ENCODE measurements around the gene PODXL2.

DNA sequence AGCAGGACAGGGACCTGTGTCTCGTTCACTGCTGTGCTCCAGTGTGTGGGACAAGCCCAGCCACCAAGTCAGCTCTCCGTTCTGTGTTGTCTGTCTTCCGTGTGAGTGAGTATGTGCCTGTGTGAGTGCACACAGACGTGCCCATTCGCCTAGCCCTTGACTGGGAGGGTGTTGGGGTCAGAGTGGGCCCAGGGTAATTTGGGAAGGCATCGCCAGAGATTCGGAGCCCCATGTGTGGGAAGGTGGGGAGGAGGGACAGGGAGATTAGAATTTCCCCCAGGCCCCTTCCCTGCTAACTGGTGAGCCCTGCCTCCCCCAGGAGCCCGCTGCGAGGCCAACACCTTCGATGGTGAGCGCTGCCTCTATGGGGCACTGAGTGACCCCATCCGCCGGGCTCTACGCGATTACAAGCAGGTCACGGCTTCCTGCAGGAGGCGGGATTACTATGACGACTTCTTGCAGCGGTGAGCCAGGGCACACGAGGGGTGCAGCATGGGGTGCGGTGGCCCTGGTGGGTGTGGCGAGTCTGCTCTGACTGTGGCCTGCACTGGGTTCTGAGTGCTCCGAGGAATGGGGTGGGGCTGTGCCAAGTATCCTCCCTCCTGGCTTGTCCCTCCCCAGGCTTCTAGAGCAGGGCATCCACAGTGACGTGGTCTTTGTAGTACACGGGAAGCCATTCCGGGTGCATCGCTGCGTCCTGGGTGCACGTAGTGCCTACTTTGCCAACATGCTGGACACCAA lies 46.8 kb downstream of the PODXL2 start:
- TF ChIP-seq, protein P1, sequence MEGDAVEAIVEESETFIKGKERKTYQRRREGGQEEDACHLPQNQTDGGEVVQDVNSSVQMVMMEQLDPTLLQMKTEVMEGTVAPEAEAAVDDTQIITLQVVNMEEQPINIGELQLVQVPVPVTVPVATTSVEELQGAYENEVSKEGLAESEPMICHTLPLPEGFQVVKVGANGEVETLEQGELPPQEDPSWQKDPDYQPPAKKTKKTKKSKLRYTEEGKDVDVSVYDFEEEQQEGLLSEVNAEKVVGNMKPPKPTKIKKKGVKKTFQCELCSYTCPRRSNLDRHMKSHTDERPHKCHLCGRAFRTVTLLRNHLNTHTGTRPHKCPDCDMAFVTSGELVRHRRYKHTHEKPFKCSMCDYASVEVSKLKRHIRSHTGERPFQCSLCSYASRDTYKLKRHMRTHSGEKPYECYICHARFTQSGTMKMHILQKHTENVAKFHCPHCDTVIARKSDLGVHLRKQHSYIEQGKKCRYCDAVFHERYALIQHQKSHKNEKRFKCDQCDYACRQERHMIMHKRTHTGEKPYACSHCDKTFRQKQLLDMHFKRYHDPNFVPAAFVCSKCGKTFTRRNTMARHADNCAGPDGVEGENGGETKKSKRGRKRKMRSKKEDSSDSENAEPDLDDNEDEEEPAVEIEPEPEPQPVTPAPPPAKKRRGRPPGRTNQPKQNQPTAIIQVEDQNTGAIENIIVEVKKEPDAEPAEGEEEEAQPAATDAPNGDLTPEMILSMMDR (conservative IDR thresholded peaks at IDR 0.05) = no peak
- no peak for TF ChIP-seq ZFX (IDR thresholded peaks at IDR 0.05)

All from C4-2B (cell line).